GM10847 (cell line): ENCODE data around the gene C1orf122.

Source experiments
- POLR2A ChIP-seq: IDR thresholded peaks from 2 replicates; pipeline ENCODE4 v1.6.1; 2011; ENCODE audit not compliant: insufficient read length; ENCODE audit errors: extremely low read depth

Gene C1orf122

DNA sequence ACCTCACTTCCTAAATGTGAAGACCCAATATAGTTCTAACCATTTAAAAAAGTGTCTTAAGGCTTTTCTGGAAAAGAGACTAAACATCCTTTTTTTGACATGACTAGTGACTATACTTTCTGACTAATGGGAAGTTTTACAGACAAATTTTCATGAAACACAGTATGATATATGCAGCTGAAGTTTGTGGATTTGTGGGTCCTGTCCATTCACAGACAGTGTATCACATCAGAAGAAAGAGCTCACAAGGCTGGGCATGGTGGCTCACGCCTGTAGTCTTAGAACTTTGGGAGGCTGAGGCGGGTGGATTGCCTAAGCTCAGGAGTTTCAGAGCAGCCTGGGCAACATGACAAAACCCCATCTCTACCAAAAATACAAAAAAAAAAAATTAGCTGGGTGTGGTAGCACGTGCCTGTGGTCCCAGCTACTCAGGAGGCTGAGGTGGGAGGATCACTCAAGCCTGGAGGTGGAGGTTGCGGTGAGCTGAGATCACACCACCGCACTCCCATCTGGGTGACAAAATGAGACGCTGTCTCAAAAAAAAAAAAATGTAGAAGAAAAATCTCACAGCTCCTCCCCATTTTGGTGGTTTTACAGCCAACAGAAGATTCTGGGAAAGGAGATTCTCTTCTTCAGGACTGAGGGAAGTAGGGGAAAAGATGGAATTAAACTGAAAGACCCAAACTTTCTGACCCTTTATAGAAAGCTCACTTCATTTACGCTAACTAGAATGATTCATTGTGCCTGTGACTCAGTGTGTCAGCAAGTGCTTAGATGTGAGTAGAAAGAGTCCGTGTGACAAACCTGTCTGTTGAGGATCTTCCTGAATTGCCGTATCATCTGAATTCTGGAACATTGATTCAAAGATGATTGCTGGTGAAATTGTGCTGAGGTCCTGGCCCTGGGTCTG is 15.6 kb downstream of the C1orf122 start:
- no peak for TF ChIP-seq POLR2A

DNA sequence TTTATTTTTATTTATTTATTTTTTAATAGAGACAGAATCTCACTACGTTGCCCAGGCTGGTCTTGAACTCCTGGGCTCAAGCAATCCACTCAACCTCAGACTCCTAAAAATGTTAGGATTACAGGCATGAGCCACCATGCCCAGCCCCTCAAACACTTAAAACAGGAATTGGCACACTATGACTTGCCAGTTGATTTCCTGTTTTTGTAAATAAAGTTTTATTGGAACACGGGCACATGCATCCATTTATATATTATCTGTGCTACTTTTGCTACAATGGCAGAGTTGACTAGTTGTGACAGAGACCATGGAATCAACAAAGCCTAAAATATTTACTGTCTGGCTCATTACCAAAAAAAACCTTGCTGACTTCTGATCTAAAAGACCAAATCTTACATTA is 16.4 kb downstream of the C1orf122 start:
- TF ChIP-seq POLR2A = no peak

DNA sequence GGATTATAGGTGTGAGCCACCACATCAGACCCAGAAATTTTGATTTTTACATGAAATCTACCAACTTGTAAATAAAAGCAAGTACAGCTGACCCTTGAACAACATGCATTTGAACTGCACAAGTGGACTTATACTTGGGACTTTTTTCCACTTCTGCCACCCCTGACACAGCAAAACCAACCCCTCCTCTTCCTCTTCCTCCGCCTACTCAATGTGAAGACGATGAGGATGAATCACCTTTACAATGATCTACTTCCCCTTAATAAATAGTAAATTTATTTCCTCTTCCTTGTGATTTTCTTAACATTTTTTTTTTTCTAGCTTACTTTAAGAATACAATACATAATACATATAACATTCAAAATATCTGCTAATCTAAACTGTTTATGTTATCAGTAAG is 17.9 kb downstream of the C1orf122 start:
- no peak for TF ChIP-seq POLR2A

- no peak for TF ChIP-seq POLR2A
Observed at GRCh38 chr1:37828410-37829074, 21.0 kb downstream of the C1orf122 start.

- TF ChIP-seq POLR2A = no peak
Observed at GRCh38 chr1:37831109-37831508, 23.5 kb downstream of the C1orf122 start.

DNA sequence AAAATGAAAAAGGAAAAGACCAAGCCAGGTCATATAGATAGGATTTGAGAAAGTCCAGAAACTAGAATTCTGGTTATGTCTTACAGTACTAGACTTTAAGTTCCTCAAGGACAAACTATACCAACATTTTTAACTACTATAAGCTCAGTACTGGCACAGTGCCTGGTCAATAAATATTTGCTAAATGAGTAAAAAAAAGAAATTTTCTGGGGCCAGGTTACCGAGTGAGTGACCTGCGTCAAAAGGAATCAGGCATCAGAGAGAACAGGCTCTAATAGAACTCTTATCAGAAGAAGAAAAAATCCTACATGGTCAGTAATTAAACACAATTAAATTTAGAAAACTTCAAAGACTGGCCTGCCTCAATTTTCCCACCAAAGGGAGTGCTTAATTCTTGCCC is 24.2 kb downstream of the C1orf122 start:
- TF ChIP-seq POLR2A = no peak

- no peak for TF ChIP-seq POLR2A
Observed at GRCh38 chr1:37836788-37837187, 29.2 kb downstream of the C1orf122 start.

DNA sequence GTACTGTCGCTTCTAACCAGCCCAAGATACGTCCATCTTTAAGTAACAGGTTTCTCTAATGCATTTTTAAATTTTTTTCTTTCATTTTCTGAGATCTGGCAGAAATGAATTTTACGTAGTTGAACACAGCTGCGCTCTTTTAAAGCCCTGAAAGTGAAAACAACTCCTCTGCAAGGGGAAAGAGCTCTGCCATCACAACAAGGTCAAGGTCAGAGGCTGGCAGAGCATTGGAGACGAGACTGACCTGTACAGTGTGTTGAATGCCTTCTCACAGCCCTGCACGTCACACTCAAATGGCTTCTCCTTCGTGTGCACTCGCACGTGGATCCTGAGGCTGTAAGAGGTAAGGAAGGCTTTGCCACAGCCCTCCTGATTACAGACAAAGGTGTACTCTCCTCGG is 32.1 kb downstream of the C1orf122 start:
- no peak for TF ChIP-seq POLR2A

GRCh38 chr1:37840711-37841110 is 33.1 kb downstream of the C1orf122 start:
- no peak for TF ChIP-seq POLR2A

- no peak for TF ChIP-seq POLR2A
Observed at GRCh38 chr1:37841652-37842051, 34.1 kb downstream of the C1orf122 start.

DNA sequence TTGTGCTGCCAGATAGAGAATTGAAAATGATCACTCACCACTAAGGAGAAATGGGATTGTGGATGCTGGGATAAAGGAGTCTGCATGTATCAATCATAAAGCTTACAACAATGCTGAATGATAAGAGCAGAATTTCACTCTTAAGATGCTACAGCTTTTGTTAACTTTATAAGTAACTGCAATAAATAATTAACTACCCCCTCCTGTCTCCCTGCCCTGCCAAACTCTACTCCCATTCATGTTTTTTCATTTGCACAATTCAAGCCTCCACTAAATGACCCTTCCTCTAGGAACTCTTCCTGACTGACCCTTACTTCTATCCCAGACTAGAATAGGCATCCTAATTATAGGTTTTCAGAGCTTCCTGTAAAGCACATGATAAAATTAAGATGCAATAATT is 36.9 kb downstream of the C1orf122 start:
- TF ChIP-seq POLR2A = no peak

DNA sequence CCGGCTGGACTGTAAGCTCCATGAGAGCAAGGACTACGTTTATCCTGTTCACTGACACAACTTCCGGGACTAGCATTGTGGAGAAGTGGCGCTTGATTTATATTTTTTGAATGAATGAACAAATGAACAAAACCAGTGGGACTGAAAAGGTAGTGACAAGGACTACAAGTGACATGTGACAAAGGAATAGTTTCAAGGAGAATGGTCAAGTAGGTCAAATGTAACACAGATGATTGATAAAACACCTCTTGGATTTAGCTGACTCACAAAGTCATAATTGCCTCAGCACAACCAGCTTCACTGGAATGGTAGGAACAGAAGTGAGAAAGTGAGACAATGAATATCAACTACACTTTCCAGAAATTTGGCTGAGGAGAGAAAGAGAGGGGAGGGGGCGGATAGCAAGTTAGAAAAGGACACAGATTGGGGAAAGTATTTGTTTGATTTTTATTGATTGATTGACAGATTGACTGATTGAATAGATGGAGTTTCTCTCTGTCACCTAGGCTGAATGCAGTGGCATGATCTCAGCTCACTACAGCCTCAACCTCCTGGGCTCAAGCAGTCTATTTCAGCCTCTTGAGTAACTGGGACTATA is 37.6 kb downstream of the C1orf122 start:
- no peak for TF ChIP-seq POLR2A

GRCh38 chr1:37845786-37846185 is 38.2 kb downstream of the C1orf122 start:
- TF ChIP-seq POLR2A = no peak

DNA sequence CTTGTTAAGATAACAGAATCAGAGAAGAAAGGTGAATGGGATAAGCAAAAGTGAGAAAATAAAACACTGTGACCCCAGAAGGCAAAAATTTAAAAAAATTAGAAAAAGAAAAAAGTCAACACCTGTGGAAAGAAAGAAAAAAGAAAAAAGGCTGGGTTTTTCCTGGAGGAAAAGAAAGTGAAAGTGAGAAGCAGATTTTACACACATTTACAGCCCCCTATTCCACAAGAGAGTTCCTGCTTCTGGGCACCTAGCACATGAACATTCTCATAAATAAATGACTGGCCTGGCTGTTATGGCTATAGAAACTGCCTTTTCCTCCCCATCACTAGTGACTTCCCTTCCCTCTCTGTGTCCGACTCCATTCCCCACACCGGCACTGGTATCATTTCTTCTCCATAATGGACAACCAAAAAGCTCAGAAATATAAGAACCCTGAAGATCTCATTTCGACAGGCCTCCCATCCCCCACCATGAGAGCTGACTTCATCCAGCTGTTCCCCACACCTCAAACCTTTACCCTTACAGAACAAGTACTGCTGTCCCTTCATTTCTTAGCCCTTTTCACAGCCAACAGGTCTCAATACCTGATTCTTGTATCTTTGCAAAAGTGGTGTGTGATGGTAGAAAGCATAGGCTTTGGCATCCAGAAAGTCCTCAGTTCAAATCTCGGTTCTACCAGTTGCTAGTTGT is 39.2 kb downstream of the C1orf122 start:
- TF ChIP-seq POLR2A = no peak

GRCh38 chr1:37849480-37849879 is 41.9 kb downstream of the C1orf122 start:
- TF ChIP-seq POLR2A = no peak

DNA sequence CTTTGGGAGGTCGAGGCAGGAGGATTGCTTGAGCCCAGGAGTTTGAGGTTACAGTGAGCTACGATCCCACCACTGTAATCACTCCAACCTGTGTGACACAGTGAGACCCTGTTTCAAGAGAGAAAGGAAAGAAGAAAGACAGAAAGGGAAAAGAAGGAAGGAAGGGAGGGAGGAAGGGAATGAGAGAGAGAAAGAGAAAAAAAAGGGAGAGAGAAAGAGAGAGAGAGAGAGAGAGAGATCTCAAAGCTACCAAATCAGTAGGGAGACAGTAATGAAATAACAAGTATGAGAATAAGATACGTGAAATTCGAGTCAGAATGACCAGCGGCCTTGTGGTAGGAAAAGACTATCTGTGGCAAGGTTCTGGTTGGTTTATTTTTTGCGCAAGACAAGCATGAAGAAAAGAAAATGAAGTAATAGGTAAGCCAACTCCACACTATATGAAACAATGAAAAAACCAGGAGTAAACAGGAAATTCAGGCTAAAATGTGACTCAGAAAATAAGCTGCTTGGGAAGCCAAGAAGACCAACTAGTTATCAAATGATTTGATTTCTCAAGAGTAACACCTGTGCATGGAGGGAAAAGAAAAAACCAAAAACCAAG is 42.9 kb downstream of the C1orf122 start:
- TF ChIP-seq POLR2A = no peak

DNA sequence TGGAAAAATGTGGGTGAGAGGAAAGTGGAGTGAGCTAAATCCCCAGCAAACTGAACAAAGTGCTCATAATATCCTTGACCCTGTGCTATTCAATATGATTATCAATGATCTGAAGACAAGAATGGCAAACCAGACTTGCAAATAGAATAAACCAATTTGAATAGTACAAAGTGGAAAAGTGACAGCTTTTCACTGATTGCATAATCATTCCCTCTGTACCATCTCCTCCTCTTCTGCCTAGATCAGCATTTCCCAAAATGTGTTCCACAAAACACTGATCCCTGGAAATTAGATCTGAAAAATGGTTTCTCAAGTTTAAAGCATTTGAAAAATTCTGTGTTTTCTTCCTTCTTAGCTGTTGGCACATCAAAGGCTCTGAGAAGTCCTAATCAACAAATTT is 43.7 kb downstream of the C1orf122 start:
- TF ChIP-seq POLR2A = no peak
